Esophagus (tissue), 2 donors: ENCODE data around the gene PXDN. TPM values are rescaled to one million over a fixed set of nuclear protein-coding genes. Genes with fewer than 3 reads are reported as not detected.

Experiments
- H3K27ac ChIP-seq, 2 donors: one replicate each; pipeline ENCODE4 v1.5.1; 2013; ENCODE audit warnings: low read depth in 2 of 2, mild to moderate bottlenecking in 2 of 2, inconsistent platforms in 1 of 2, low read length in 1 of 2, moderate library complexity in 1 of 2
- H3K27me3 ChIP-seq, 2 donors: one replicate each; pipeline ENCODE4 v1.6.1; 2013; ENCODE audit warnings: low read length in 2 of 2, control low read depth in 1 of 2, mild to moderate bottlenecking in 1 of 2; ENCODE audit not compliant: insufficient read depth in 2 of 2, control insufficient read depth in 1 of 2
- H3K36me3 ChIP-seq, 2 donors: one replicate each; pipeline ENCODE4 v1.6.1; 2013; ENCODE audit warnings: low read length in 1 of 2; ENCODE audit not compliant: control insufficient read depth in 2 of 2, insufficient read depth in 2 of 2
- H3K4me1 ChIP-seq, 2 donors: one replicate each; pipeline ENCODE4 v1.6.1; 2013; ENCODE audit warnings: low read length in 1 of 2; ENCODE audit not compliant: control insufficient read depth in 2 of 2, insufficient read depth in 2 of 2
- H3K4me3 ChIP-seq, 2 donors: one replicate each; pipeline ENCODE4 v1.5.1; 2013; ENCODE audit warnings: low read length in 2 of 2, mild to moderate bottlenecking in 2 of 2, low read depth in 1 of 2, moderate library complexity in 1 of 2
- H3K9me3 ChIP-seq, 2 donors: one replicate each; pipeline ENCODE4 v1.6.1; 2013; ENCODE audit warnings: mild to moderate bottlenecking in 2 of 2, low read depth in 1 of 2, low read length in 1 of 2, moderate library complexity in 1 of 2; ENCODE audit not compliant: control insufficient read depth in 2 of 2, insufficient read depth in 1 of 2
- WGBS, 2 donors: extraction: QIAGEN DNeasy Blood & Tissue Kit; methylation state at CpG; one replicate each; pipeline ENCODE4 v1.1.7; 2013; 5-methylcytosine and 5-hydroxymethylcytosine counted together
- polyA plus RNA-seq, 2 donors: library from polyadenylated mRNA; stranded (reverse); fragments of 200-250 nt; gene quantifications; one replicate each; pipeline ENCODE4 v1.2.3, GENCODE V29; 2013
- donor health status: healthy with polysubstance abuse.
- donor health status: Bipolar disorder and iron deficiency.

Gene PXDN
- polyA plus RNA-seq, 2 donors = 1.1 to 1.9 TPM

DNA sequence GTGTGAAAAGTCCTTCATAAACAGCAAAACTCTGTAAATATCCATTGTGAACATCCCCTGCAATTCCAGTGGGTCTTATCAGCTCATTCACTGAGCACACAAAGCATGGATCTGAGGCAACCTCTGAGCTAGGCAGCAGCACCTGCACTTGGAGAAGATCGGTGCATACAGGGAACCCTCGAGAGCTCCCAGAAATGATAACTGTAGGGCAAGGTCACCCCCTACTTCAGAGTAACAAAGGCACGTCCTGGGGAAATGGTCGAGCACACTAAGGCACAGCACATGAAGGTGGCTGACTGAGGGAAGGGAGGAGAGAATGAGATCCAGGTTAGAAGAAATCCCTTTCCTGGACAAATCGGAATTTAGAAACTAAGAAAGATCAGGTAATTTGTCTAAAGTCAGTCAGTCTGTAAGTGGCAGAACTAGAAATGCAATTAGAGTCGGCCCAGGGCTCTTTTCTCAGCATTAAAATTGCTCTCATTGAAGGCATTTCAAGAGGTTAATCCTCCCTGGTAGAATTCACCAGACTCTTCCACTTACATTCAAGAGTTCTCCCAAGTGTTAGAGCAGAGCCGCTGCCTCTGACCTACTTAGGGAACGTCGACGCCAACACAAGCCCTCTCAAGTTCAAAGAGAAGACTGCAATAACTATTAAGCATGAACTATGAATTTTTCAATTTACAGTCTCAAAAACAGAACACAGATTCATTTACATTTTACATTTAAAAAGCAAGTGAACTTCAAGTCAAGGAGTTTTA is 45.9 kb downstream of the PXDN start:
- H3K36me3 ChIP-seq = no peaks in the 10 kb centered on the region
- no peaks in the 10 kb centered on the region for H3K27me3 ChIP-seq
- 58 to 59% methylated on average over 10 of the region's 10 CpGs for whole genome bisulfite sequencing, 2 donors
- no peak overlapping the region for H3K4me3 ChIP-seq
- H3K27ac ChIP-seq = no peak overlapping the region
- H3K9me3 ChIP-seq = no peaks in the 10 kb centered on the region
- H3K4me1 ChIP-seq = no peaks in the 10 kb centered on the region

- Histone ChIP-seq H3K27ac (no peak overlapping the region), H3K36me3 (no peaks in the 10 kb centered on the region), H3K4me3 (no peak overlapping the region), H3K9me3 (no peaks in the 10 kb centered on the region), H3K4me1 (no peaks in the 10 kb centered on the region), H3K27me3 (no peaks in the 10 kb centered on the region)
- 86 to 88% methylated on average over 9 of the region's 9 CpGs for WGBS, 2 donors
These were observed 46.7 kb downstream of the PXDN start for GRCh38 chr2:1697601-1698000.

DNA sequence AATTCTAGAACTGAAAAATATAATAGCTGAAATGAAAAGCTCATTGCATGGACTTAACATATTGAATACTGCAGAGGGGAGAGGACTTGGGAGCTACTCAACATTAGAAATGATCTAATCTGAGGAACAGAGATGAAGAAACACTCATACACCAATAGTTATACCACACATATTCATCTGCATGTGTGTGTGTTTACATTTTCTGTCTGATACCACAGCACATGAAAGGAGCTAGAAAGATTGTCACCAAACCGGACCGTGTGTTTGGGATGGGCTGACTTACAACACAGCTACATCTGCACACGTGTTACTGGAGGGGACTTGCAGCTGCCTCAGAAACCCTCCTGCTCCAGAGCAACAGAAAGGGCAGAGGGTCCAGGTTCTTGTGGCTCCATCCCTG is 47.8 kb downstream of the PXDN start:
- no peaks in the 10 kb centered on the region for H3K4me1 ChIP-seq
- 94 to 95% methylated on average over 3 of the region's 3 CpGs for WGBS, 2 donors
- H3K27ac ChIP-seq = no peak overlapping the region
- H3K27me3 ChIP-seq = no peaks in the 10 kb centered on the region
- no peak overlapping the region for H3K4me3 ChIP-seq
- H3K36me3 ChIP-seq = no peaks in the 10 kb centered on the region
- H3K9me3 ChIP-seq = no peaks in the 10 kb centered on the region

GRCh38 chr2:1694371-1695271 is 49.7 kb downstream of the PXDN start:
- Histone ChIP-seq H3K9me3 (no peaks in the 10 kb centered on the region), H3K4me1 (no peaks in the 10 kb centered on the region), H3K27me3 (no peaks in the 10 kb centered on the region), H3K4me3 (no peak overlapping the region), H3K36me3 (no peaks in the 10 kb centered on the region), H3K27ac (no peak overlapping the region)
- 90 to 91% methylated on average over 25 of the region's 25 CpGs for WGBS, 2 donors

GRCh38 chr2:1693723-1694122 is 50.6 kb downstream of the PXDN start:
- Histone ChIP-seq H3K27ac (no peak overlapping the region), H3K4me3 (no peak overlapping the region), H3K27me3 (no peaks in the 10 kb centered on the region), H3K36me3 (no peaks in the 10 kb centered on the region), H3K4me1 (no peaks in the 10 kb centered on the region), H3K9me3 (no peaks in the 10 kb centered on the region)
- WGBS, 2 donors = 79 to 81% methylated on average over 9 of the region's 9 CpGs

DNA sequence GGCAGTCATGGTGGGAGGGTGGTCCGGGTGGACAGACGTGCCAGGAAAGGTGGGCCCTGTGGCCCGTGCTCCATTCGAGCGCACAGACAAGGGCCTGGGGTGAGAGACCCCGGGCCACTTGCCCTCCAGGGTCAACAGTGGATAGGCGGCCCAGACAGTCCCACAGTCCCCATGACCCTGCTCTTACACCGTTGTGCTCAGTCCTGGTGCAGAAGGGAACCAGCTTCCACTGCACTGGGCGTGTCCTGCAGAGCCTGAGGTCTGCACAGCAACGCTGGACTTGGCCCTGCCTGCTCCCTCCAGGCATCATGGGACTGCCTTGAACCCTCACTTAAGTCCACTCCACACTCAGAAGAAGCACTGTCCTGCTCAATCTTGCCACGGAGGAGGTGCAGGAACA is 52.0 kb downstream of the PXDN start:
- Histone ChIP-seq H3K9me3 (no peaks in the 10 kb centered on the region), H3K27ac (no peak overlapping the region), H3K36me3 (no peaks in the 10 kb centered on the region), H3K4me3 (no peak overlapping the region), H3K4me1 (no peaks in the 10 kb centered on the region), H3K27me3 (no peaks in the 10 kb centered on the region)
- WGBS, 2 donors = 84 to 85% methylated on average over 11 of the region's 11 CpGs

DNA sequence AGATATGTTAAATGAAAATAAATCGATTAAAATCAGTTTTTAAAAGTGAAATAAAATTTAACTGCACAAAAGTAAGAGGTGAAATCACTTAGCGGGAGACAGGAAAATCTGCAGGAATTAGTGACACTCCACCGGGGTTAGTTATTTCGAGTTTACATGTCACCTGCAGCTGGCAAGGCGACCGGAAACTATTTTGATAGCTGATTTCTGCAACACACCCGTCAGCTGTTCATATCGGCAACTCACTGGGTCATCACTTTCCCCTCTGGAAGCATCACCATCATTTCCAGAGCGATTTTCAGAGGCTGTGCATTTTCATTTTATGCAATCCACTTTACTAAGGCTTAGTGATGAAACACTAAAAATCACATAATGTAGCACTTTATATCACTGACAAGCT is 52.9 kb downstream of the PXDN start:
- Histone ChIP-seq H3K36me3 (no peaks in the 10 kb centered on the region), H3K9me3 (no peaks in the 10 kb centered on the region), H3K4me3 (no peak overlapping the region), H3K27me3 (no peaks in the 10 kb centered on the region), H3K4me1 (no peaks in the 10 kb centered on the region), H3K27ac (no peak overlapping the region)
- WGBS, 2 donors = 79 to 82% methylated on average over 9 of the region's 9 CpGs

GRCh38 chr2:1690056-1690775 is 54.1 kb downstream of the PXDN start:
- Histone ChIP-seq H3K27me3 (no peaks in the 10 kb centered on the region), H3K9me3 (no peaks in the 10 kb centered on the region), H3K4me1 (no peaks in the 10 kb centered on the region), H3K27ac (no peak overlapping the region), H3K4me3 (no peak overlapping the region), H3K36me3 (no peaks in the 10 kb centered on the region)
- 83 to 84% methylated on average over 10 of the region's 10 CpGs for WGBS, 2 donors

DNA sequence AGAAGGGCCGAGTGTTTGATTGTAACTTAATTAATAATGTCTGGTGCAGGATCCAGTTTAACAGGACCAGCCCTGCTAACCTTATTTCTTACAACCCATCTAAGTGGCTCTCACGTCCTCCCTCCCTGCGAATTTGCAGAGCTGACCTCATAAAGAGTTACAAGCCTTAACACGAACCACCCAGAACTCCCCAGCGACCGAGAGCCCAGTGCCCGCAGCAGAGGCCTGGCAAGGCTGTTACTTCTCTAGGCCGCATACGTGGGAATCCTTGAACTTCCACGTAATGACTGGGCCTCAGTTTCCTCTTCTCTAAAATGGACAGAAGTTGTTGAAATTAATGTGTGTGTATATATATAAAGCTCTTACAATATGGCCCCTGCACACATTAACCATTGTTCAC is 55.5 kb downstream of the PXDN start:
- Histone ChIP-seq H3K9me3 (no peaks in the 10 kb centered on the region), H3K36me3 (no peaks in the 10 kb centered on the region), H3K27me3 (no peaks in the 10 kb centered on the region), H3K27ac (no peak overlapping the region), H3K4me3 (no peak overlapping the region), H3K4me1 (no peaks in the 10 kb centered on the region)
- WGBS, 2 donors = 93 to 94% methylated on average over 10 of the region's 10 CpGs
